ENCODE results near the gene LILRB1. TPM values are rescaled to one million over a fixed set of nuclear protein-coding genes. Genes with fewer than 3 reads are reported as not detected.

LILRB1 gene
- total RNA-seq: not detected in 2 replicates

DNA sequence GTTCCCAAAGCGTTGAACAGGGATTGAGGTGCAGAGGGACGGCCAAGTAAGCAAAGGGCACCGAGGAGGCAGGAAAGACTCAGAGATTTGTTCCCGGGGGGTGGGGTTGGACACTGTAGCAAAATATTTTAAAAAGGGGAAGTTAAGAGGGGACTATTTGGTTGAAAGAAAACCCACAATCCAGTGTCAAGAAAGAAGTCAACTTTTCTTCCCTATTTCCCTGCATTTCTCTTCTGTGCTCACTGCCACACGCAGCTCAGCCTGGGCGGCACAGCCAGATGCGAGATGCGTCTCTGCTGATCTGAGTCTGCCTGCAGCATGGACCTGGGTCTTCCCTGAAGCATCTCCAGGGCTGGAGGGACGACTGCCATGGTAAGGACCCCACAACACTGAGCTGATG is at the start of gene LILRB1:
Gene LILRB1, plus strand, starts transcription at position 223 of the 400 bp plus-strand sequence. CDS start 590 bp downstream, outside the sequence.

DNA sequence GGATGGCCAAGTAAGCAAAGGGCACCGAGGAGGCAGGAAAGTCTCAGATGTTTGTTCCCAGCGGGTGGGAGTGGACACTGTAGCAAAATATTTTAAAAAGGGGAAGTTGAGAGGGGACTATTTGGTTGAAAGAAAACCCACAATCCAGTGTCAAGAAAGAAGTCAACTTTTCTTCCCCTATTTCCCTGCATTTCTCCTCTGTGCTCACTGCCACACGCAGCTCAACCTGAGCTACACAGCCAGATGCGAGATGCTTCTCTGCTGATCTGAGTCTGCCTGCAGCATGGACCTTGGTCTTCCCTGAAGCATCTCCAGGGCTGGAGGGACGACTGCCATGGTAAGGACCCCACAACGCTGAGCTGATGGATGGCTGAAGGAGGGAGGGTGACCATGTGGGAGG is 36.8 kb upstream of the LILRB1 start, which contains the start of gene LILRA1:
Gene LILRA1, plus strand, starts transcription at position 188 of the 400 bp plus-strand sequence. CDS start 613 bp downstream, outside the sequence.

DNA sequence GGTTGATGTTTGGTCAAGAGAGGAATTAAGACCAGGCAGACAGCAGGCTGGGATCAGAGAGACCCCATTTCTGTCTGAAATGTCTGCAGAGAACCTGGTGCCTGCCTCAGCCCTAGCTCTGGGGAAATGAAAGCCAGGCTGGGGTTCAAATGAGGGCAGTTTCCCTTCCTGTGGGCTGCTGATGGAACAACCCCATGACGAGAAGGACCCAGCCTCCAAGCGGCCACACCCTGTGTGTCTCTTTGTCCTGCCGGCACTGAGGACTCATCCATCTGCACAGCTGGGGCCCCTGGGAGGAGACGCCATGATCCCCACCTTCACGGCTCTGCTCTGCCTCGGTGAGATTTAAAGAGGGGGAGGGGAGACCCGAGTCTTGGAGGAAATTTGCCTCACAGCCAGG is 32.4 kb downstream of the LILRB1 start, which contains the start of gene LILRB4:
Gene LILRB4, plus strand, starts transcription at position 256 of the 400 bp plus-strand sequence. Its CDS starts 49 bp downstream, at position 305.

Small RNAs within 50 kb of the gene (small RNA-seq; reads per million reads assigned to genes)
- not detected for gene AC245036.3
- not detected for gene MIR8061

Other genes with a start within 250 kb of the LILRB1 start
- not detected in 2 replicates for gene TTYH1, start 215.0 kb upstream of the LILRB1 start, total RNA-seq
- gene LENG8, start 181.3 kb upstream of the LILRB1 start, total RNA-seq: 61.1 and 82.1 TPM in 2 replicates
- gene LENG9, start 166.7 kb upstream of the LILRB1 start, total RNA-seq: 5.6 and 8.2 TPM in 2 replicates
- 69.1 and 109 TPM in 2 replicates for gene CDC42EP5, start 157.2 kb upstream of the LILRB1 start, total RNA-seq
- gene LAIR2, start 127.7 kb upstream of the LILRB1 start, total RNA-seq: not detected in 2 replicates
- gene LILRA2, start 56.7 kb upstream of the LILRB1 start, total RNA-seq: not detected in 2 replicates
- not detected in 2 replicates for gene LILRA1, start 36.9 kb upstream of the LILRB1 start, total RNA-seq
- gene LILRB4, start 32.5 kb downstream of the LILRB1 start, total RNA-seq: not detected in 2 replicates
- gene KIR3DL3, start 94.0 kb downstream of the LILRB1 start, total RNA-seq: not detected in 2 replicates
- not detected in 2 replicates for gene KIR2DL3, start 108.0 kb downstream of the LILRB1 start, total RNA-seq
- gene KIR2DL1, start 139.3 kb downstream of the LILRB1 start, total RNA-seq: not detected in 2 replicates
- gene KIR2DL4, start 173.1 kb downstream of the LILRB1 start, total RNA-seq: not detected in 2 replicates
- gene KIR3DL1, start 186.0 kb downstream of the LILRB1 start, total RNA-seq: not detected in 2 replicates
- not detected in 2 replicates for gene KIR2DS4, start 202.2 kb downstream of the LILRB1 start, total RNA-seq
- not detected in 2 replicates for gene KIR3DL2, start 220.0 kb downstream of the LILRB1 start, total RNA-seq
- gene FCAR, start 243.8 kb downstream of the LILRB1 start, total RNA-seq: not detected in 2 replicates